ENCODE data around the gene CELA3A.
A peak's percentile ranks its signal among the peaks of the same experiment; 100 is the strongest.
"Not testable (repeated sequence)": the region's sequence is repeated elsewhere in the genome, so short reads cannot be mapped to it uniquely, and the experiment has no call there.

Gene CELA3A

DNA sequence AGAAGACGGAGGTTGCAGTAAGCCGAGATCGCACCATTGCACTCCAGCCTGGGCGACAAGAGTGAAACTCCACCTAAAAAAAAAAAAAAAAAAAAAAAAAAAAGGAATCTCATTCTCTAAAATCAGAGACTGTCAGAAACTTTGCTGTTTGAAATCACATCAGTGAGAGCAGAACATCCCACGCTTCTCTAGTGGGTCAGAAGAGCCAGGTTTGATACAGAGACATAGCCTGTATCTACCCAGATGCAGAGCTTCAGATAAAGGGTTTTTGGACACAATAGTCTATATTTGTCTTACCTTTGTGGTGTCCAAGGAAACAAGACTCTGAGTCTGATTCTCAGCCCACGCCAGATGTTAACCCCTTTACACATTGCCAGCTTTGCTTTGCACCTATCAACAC, 19.6 kb downstream of the CELA3A start:
- DNase-seq, result no peak

- DNase-seq, result peak; percentile 83
These were observed 23.3 kb downstream of the CELA3A start for GRCh38 chr1:22024485-22025367.

DNA sequence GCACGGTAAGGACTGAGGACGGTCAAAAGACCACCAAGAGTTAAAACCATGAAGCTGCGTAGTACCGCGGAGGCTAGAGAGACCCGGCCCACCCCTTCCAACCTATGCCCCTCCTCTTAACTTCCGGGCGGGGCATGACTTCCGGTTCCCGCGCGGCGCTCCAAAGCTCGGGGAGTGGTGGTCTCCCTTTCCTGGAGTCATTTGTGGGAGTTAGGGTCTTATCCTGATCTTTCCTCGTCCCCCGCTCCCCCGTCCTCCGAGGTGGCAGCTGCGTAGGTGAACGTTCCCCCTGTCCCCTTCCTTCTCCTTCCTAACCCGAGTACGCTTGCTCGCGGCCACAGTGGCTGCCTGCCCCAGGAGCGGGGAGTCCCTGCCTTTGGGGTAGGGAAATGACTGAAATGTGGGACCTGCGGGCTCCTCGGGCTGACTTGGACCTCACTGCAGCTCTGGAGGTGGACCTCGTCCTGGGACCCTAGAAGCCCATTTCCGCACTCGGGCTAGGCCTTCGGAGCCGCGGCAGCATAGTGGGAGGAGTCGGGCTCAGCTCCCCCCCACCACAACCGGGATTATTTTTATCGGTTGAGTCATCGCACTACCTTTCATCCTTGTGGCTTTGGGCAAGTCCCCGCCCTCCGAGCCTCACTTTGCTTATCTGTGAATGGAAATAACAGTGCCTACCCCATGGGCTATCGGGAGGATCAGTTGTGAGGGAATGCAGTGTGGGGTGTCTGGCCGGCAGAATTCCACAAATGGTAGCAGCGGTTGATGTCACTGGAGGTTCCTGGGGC, 24.1 kb downstream of the CELA3A start:
- DNase-seq, result peak; percentile 92

DNA sequence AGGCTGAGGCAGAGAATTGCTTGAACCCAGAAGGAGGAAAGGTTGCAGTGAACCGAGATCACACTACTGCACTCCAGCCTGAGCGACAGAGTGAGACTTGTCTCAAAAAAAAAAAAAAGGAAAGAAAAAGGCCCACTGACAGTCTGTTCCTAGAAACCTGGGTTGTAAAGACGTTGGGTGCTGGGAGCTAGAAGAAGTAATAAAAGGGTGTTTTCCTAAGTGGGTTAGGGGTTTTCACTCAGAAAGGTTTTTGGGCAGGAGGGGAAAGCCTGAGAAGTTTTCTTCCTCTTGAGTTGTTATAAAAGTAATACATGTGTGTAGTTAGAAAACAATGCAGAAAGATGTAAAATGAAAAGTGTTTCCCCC, 25.4 kb downstream of the CELA3A start:
- no peak for DNase-seq

DNA sequence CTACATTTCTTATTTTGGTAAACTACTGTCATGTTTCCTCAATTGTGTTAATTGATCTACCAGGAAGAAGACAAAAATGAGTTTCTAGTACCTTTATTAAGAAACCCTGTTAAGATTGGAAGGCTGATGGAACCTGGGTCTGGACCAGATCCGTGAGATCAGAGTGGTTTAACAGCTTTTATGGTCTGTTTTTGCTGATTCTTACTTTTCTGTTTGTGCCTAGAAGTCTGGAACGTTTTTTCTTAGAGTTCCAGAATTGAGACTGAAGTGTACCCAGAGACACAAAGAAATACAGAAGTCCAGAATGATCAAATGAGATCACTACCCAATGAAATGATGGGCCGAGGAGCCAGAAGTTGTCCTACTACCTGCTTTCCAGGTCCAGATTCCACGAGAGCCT, 28.6 kb downstream of the CELA3A start:
- no peak for DNase-seq

- no peak for DNase-seq
These were observed 29.0 kb downstream of the CELA3A start for GRCh38 chr1:22030473-22030872.

DNA sequence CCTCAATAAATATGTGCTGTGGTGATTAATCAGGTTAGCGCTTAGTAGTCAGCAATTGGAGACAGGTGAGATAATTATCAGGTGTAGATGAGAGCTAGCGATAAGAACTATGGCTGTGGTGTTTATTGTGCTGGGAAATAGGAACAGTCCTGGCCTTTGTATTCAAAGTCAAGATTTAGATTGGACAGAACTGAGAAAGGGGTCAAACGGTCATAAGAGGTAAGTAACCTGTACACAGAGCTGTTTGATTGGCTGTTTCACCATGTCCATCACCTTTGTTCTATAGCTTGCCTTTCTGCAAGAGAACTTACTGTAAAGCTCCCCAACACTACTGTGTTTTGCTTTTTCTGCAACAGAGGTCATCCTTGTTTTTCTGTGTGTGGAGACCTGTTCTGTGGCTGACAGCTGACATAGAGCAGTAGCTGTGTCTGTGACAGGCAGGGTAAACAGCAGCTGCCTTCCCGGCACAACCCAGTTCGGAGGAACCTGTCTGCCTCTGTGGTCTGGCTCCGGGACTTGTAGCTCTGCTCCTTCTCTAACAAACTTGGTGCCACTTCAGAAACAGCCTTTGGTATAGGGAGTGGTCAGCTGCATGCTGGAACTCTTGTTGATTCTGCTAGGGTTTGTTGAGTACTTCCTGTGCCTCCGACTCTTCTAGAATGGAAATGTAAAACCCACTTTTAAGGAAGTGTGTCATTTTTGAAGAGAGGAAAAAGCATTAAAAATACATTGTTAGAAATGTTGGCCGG, 29.9 kb downstream of the CELA3A start:
- peak; percentile 61 for DNase-seq

DNA sequence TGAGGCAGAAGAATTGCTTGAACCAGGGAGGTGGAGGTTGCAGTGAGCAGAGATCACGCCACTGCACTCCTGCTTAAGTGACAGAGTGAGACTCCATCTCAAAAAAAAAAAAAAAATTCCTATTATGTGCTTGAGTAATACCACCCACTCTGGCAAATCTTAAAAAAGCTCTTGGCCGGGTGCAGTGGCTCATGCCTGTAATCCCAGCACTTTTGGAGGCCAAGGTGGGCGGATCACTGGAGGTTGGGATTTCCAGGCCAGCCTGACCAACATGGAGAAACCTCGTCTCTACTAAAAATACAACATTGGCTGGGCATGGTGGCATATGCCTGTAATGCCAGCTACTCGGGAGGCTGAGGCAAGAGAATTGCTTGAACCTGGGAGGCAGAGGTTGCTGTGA, 33.4 kb downstream of the CELA3A start:
- DNase-seq, result not testable (repeated sequence)

- DNase-seq, result no peak
These were observed 36.1 kb downstream of the CELA3A start for GRCh38 chr1:22037520-22037919.

DNA sequence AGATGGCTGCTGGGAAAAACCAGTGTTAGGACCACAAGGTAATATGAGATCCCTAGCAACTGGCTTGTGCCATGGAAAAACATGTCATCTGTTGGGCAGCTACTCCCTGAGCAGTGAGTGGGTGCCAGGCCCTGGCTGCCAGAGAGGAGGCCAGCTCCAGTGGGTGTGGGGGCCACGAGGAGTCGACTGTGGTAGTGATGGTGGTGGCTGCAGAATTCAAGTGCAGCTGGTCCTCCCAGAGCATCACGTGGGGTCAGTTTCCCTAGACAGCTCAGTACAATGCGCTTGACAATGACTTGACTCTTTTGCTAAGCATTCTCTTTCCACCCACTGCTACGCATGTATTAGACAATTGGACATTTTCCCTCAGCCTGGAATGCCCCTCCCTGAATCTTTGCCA, 36.6 kb downstream of the CELA3A start:
- no peak for DNase-seq

- DNase-seq, result peak; percentile 98
These were observed 38.3 kb downstream of the CELA3A start for GRCh38 chr1:22039594-22040285.

GRCh38 chr1:22040286-22040623, 38.8 kb downstream of the CELA3A start:
- no peak for DNase-seq

GRCh38 chr1:22041505-22041904, 40.0 kb downstream of the CELA3A start:
- DNase-seq, result no peak

DNA sequence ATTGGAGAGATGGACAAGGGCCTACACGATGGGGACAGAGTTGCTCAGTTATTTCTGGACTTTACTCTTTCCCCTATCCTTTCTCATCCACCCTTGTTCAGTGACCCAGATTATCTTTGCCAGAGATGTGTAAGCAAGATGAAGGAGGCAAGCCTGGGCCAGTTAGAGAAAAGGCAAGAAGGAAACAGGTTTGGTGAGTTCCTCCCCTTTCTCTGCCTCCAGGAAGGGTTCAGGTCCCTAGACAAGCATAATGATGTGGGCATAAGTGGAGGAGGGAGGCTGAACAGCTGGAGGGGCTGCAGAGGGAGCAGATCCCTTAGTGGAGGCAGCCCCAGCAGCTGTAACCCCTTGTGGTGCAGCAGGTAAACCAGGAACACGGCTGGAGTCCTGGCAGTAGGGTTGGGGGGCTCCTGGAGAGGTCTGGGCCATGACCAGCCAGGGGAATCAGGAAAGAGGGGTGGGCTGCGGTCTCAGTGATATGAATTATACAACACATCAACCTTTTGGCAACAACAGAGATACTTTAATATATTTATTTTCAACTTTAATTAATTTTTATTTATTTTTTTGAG, 41.8 kb downstream of the CELA3A start:
- DNase-seq, result no peak

- no peak for DNase-seq
These were observed 43.4 kb downstream of the CELA3A start for GRCh38 chr1:22044690-22045420.

DNA sequence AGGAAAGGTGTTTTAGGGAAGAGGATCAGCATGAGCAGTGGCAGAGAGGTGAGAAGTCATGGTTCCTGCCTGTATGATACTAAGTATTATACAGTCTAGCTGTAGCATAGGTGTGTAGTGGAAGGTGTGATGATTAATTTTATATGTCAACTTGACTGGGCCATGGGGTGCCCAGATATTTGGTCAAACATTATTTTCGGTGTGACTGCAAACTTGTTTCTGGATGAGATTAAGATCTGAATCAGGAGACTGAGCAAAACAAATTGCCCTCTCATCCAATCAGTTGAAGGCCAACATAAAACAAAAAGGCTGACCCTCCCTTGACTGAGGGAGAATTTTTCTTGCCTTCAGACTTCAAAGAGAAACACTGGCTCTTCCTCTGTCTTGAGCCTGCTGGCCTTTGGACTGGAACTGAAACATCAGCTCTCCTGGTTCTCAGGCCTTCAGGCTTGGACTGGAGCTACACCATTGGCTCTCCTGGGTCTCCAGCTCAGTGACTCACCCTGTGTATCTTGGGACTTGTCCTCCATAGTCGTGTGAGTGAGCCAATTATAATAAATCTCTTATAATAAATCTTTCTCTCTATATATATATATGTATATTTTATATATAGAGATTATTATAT, 44.3 kb downstream of the CELA3A start:
- DNase-seq, result no peak

DNA sequence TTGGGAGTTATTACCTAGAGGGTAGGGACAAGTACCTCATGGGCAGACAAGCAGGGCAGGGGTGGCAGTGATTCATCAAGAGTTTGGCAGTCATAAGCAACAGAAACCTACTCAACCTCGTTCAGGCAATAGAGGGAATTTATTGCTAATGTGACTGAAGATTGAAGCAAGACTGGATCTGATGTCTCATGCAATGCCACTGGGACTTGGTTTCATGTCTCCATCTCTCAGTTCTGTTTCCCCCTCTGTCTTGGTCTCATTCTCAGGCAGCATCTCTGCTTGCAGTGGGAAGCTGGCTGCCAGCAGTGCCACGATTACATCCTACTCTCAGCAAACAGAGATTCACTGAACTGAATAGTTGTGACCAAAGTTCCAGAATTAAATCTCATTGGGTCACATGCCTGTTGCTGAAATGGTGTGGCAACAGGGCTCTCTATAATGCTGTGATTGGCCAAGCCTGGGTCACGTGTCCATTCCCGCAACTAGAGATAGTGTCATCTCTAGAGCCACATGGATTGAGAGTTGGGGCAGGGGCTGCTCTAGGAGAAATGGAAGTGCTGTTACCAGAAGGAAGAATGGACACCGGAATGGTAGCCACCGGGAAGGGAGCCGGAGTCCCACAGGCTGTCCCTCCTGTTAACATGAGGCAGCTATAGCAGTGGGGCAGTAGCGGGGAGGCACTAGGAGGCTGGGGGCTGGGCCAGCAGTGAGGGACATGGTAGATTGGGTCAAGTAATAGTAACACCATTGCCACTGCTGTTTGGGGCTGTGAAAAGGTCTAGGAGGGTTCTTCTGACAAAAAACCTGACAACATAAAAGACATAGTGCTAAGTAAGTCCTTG, 47.1 kb downstream of the CELA3A start:
- peak; percentile 32 for DNase-seq

GRCh38 chr1:22050330-22050729, 48.9 kb downstream of the CELA3A start:
- DNase-seq, result no peak

GRCh38 chr1:22051607-22052114, 50.2 kb downstream of the CELA3A start:
- DNase-seq, result no peak
